ENCODE measurements around the gene GALNT2. TPM values are rescaled to one million over a fixed set of nuclear protein-coding genes. Genes with fewer than 3 reads are reported as not detected.

The GALNT2 gene
- total and polyA plus RNA-seq, 2 of the 4 experiments (the other 2 are of a cell fraction) = 50.4 to 189 TPM

- in situ Hi-C loops (cut with MboI; ENCODE audit: low sequenced_read_pairs) (loop anchor here (25.0 kb wide), 1 partner anchor 775 kb away; the partner anchor contains the start of gene C1orf198), dilution Hi-C loops (cut with HindIII; ENCODE audit: low sequenced_read_pairs, unreplicated experiment) (no loop called here), intact Hi-C loops (cut with micrococcal nuclease) (no loop called here)
- ChIA-PET POLR2A (ENCODE audit: unreplicated experiment) (no interaction called here), CTCF (no interaction called here)
- Histone ChIP-seq H3K14ac (replicated peaks; ENCODE audit: low read depth, low read length) (no peak overlapping the region; the same call in 1 of the 2 replicates), H3K4ac (ENCODE audit: low read depth, low read length) (peak overlapping the region; percentile 66; the same call in 1 of the 2 replicates), H3K9me3 (ENCODE audit: control insufficient read depth, insufficient read depth, low read length) (no peaks in the 10 kb centered on the region), H3K18ac (ENCODE audit: low read depth, low read length) (peak overlapping the region; percentile 65), H3K56ac (ENCODE audit: extremely low read depth, insufficient read depth, low read length) (no peak overlapping the region), H2AK9ac (replicated peaks; ENCODE audit: low read depth, low read length, poor library complexity) (no peak overlapping the region), H3K79me1 (ENCODE audit: low read depth in 1 of 2, low read length in 2 of 2) (peaks cover 33 to 79% of the 10 kb centered on the region in 2 experiments), H3K9me1 (ENCODE audit: insufficient read depth, low read length) (peaks cover 28% of the 10 kb centered on the region), H3K27ac (ENCODE audit: insufficient read depth, low read length) (no peak overlapping the region), H2BK5ac (ENCODE audit: low read depth, low read length, poor library complexity, severe bottlenecking) (peak overlapping the region; percentile 69), H3K27me3 (ENCODE audit: control insufficient read depth, insufficient read depth, low read length) (no peaks in the 10 kb centered on the region), H2BK20ac (ENCODE audit: low read depth, low read length) (no peak overlapping the region), H3K23ac (ENCODE audit: low read depth, low read length) (no peak overlapping the region), H2AFZ (replicated peaks; ENCODE audit: low read length, poor library complexity) (no peak overlapping the region), H3K4me1 (ENCODE audit: control insufficient read depth, insufficient read depth, low read length) (peaks cover 42% of the 10 kb centered on the region), H2BK120ac (ENCODE audit: low read depth, low read length) (peak overlapping the region; percentile 28), H4K5ac (ENCODE audit: low read depth, low read length) (peak overlapping the region; percentile 37; the same call in 1 of the 2 replicates), H2AK5ac (ENCODE audit: low read depth, low read length) (peak overlapping the region; percentile 9; the same call in 1 of the 2 replicates), H3K4me3 (ENCODE audit: insufficient read depth, low read depth, low read length) (no peak overlapping the region), H4K20me1 (ENCODE audit: insufficient read depth, low read length) (peaks cover 7% of the 10 kb centered on the region), H3K4me2 (ENCODE audit: low read depth, low read length) (no peak overlapping the region; the same call in 1 of the 2 replicates), H4K8ac (ENCODE audit: low read depth in 2 of 2, low read length in 2 of 2) (peak overlapping the region in 1 of 2 experiments; percentile 56; a peak in 2 of 4 replicates), H3K36me3 (ENCODE audit: control insufficient read depth, insufficient read depth, low read length) (peaks cover 3% of the 10 kb centered on the region; the same call in 1 of the 2 replicates), H3K9ac (ENCODE audit: low read depth, low read length) (no peak overlapping the region), H2BK15ac (ENCODE audit: low read depth, low read length) (peak overlapping the region; percentile 19; the same call in 1 of the 3 replicates), H4K91ac (ENCODE audit: insufficient read depth, low read depth, low read length) (peak overlapping the region; percentile 35; the same call in 1 of the 2 replicates)
- BruUV-seq (replicated peaks) = no TSS peak
- DNase-seq = no peak
- ATAC-seq (ENCODE audit: low read depth) = no peak
- TF ChIP-seq CHD1 (IDR thresholded peaks at IDR 0.05; ENCODE audit: low read depth, low read length) = no peak
- 0 out of 2 replicates have a peak, but pooled peaks have one; percentile 31 for TF ChIP-seq CEBPB (IDR thresholded peaks at IDR 0.05; ENCODE audit: low read depth, low read length)
- TF ChIP-seq CTCF (conservative IDR thresholded peaks at IDR 0.05; ENCODE audit: low read depth, low read length) = no peak
- no peak for TF ChIP-seq ELK1 (IDR thresholded peaks at IDR 0.05; ENCODE audit: borderline replicate concordance, low read depth, low read length)
- TF ChIP-seq POLR2A (IDR thresholded peaks at IDR 0.05; ENCODE audit: low read depth, low read length) = no peak
- no peak for TF ChIP-seq FOS (IDR thresholded peaks at IDR 0.05; ENCODE audit: low read depth, low read length)
- no peak for TF ChIP-seq BHLHE40 (IDR thresholded peaks at IDR 0.05; ENCODE audit: low read depth, low read length)
- no peak for TF ChIP-seq NFE2L2 (IDR thresholded peaks at IDR 0.05; ENCODE audit: low read depth, low read length)
- 14% methylated on average over 2 of the region's 3 CpGs; no CpG with 5 or more reads in 1 of the 2 experiments for WGBS, 2 experiments (ENCODE audit: extremely low coverage in 2 of 2, insufficient read length in 1 of 2)
These were observed 20.7 kb downstream of the GALNT2 start for GRCh38 chr1:230087717-230088105.

Measured in IMR-90 (cell line).